ENCODE data around the gene CXCL9.
"Not testable (repeated sequence)": the region's sequence is repeated elsewhere in the genome, so short reads cannot be mapped to it uniquely, and the experiment has no call there.

Gene CXCL9

GRCh38 chr4:76007089-76007862, at the start of gene CXCL9:
CXCL9 (minus strand) TSS chr4:76007509; CDS start chr4:76007449, 60 bp downstream.
- Histone ChIP-seq H3K36me3 (ENCODE audit: insufficient read depth, insufficient read length, low read length) (no peaks in the 10 kb centered on the region), H3K9me3 (ENCODE audit: insufficient read depth, low read length) (no peaks in the 10 kb centered on the region), H3K4me1 (ENCODE audit: insufficient read depth, insufficient read length) (peaks cover 3% of the 10 kb centered on the region), H3K4me3 (ENCODE audit: insufficient read length, low read depth) (no peak within 1 kb of the TSS), H3K27me3 (ENCODE audit: insufficient read depth, insufficient read length) (no peaks in the 10 kb centered on the region), H3K9ac (ENCODE audit: insufficient read length, low read depth) (no peak within 1 kb of the TSS)
- TF ChIP-seq YY1 (IDR thresholded peaks at IDR 0.05; ENCODE audit: insufficient read depth, insufficient read length): no peak
- TF ChIP-seq SUZ12 (IDR thresholded peaks at IDR 0.05; ENCODE audit: extremely low read depth, insufficient read depth, insufficient read length): no peak
- no peak for TF ChIP-seq ZNF274 (IDR thresholded peaks at IDR 0.05; ENCODE audit: low read depth, low read length)
- no peak for DNase-seq (ENCODE audit: low read depth, low spot score)

- no peaks in the 10 kb centered on the region for H3K9me3 ChIP-seq (ENCODE audit: insufficient read depth, low read length)
- no peaks in the 10 kb centered on the region for H3K4me1 ChIP-seq (ENCODE audit: insufficient read depth, insufficient read length)
- H3K4me3 ChIP-seq (ENCODE audit: insufficient read length, low read depth): no peak overlapping the region
- H3K36me3 ChIP-seq (ENCODE audit: insufficient read depth, insufficient read length, low read length): no peaks in the 10 kb centered on the region
- DNase-seq (ENCODE audit: low read depth, low spot score): no peak
- no peak for TF ChIP-seq YY1 (IDR thresholded peaks at IDR 0.05; ENCODE audit: insufficient read depth, insufficient read length)
- no peak for TF ChIP-seq ZNF274 (IDR thresholded peaks at IDR 0.05; ENCODE audit: low read depth, low read length)
- TF ChIP-seq SUZ12 (IDR thresholded peaks at IDR 0.05; ENCODE audit: extremely low read depth, insufficient read depth, insufficient read length): no peak
- no peak overlapping the region for H3K9ac ChIP-seq (ENCODE audit: insufficient read length, low read depth)
- H3K27me3 ChIP-seq (ENCODE audit: insufficient read depth, insufficient read length): no peaks in the 10 kb centered on the region
These were observed 48.1 kb upstream of the CXCL9 start for GRCh38 chr4:76055421-76055820.

GRCh38 chr4:76055016-76055415, 47.7 kb upstream of the CXCL9 start:
- Histone ChIP-seq H3K9ac (ENCODE audit: insufficient read length, low read depth) (no peak overlapping the region), H3K4me3 (ENCODE audit: insufficient read length, low read depth) (no peak overlapping the region), H3K36me3 (ENCODE audit: insufficient read depth, insufficient read length, low read length) (no peaks in the 10 kb centered on the region), H3K9me3 (ENCODE audit: insufficient read depth, low read length) (no peaks in the 10 kb centered on the region), H3K27me3 (ENCODE audit: insufficient read depth, insufficient read length) (no peaks in the 10 kb centered on the region), H3K4me1 (ENCODE audit: insufficient read depth, insufficient read length) (no peaks in the 10 kb centered on the region)
- TF ChIP-seq SUZ12 (IDR thresholded peaks at IDR 0.05; ENCODE audit: extremely low read depth, insufficient read depth, insufficient read length): no peak
- no peak for TF ChIP-seq ZNF274 (IDR thresholded peaks at IDR 0.05; ENCODE audit: low read depth, low read length)
- TF ChIP-seq YY1 (IDR thresholded peaks at IDR 0.05; ENCODE audit: insufficient read depth, insufficient read length): no peak
- no peak for DNase-seq (ENCODE audit: low read depth, low spot score)

- H3K36me3 ChIP-seq (ENCODE audit: insufficient read depth, insufficient read length, low read length): no peaks in the 10 kb centered on the region
- no peak for DNase-seq (ENCODE audit: low read depth, low spot score)
- no peak overlapping the region for H3K4me3 ChIP-seq (ENCODE audit: insufficient read length, low read depth)
- H3K27me3 ChIP-seq (ENCODE audit: insufficient read depth, insufficient read length): no peaks in the 10 kb centered on the region
- no peaks in the 10 kb centered on the region for H3K4me1 ChIP-seq (ENCODE audit: insufficient read depth, insufficient read length)
- no peak for TF ChIP-seq YY1 (IDR thresholded peaks at IDR 0.05; ENCODE audit: insufficient read depth, insufficient read length)
- TF ChIP-seq SUZ12 (IDR thresholded peaks at IDR 0.05; ENCODE audit: extremely low read depth, insufficient read depth, insufficient read length): no peak
- TF ChIP-seq ZNF274 (IDR thresholded peaks at IDR 0.05; ENCODE audit: low read depth, low read length): no peak
- no peak overlapping the region for H3K9ac ChIP-seq (ENCODE audit: insufficient read length, low read depth)
- no peaks in the 10 kb centered on the region for H3K9me3 ChIP-seq (ENCODE audit: insufficient read depth, low read length)
These were observed 46.4 kb upstream of the CXCL9 start for GRCh38 chr4:76053730-76054129.

- not testable (repeated sequence) for DNase-seq (ENCODE audit: low read depth, low spot score); H3K4me3 ChIP-seq (ENCODE audit: insufficient read length, low read depth); H3K4me1 ChIP-seq (ENCODE audit: insufficient read depth, insufficient read length); H3K27me3 ChIP-seq (ENCODE audit: insufficient read depth, insufficient read length); H3K36me3 ChIP-seq (ENCODE audit: insufficient read depth, insufficient read length, low read length); H3K9ac ChIP-seq (ENCODE audit: insufficient read length, low read depth); H3K9me3 ChIP-seq (ENCODE audit: insufficient read depth, low read length)
These were observed 43.3 kb upstream of the CXCL9 start for GRCh38 chr4:76050560-76051050.

DNA sequence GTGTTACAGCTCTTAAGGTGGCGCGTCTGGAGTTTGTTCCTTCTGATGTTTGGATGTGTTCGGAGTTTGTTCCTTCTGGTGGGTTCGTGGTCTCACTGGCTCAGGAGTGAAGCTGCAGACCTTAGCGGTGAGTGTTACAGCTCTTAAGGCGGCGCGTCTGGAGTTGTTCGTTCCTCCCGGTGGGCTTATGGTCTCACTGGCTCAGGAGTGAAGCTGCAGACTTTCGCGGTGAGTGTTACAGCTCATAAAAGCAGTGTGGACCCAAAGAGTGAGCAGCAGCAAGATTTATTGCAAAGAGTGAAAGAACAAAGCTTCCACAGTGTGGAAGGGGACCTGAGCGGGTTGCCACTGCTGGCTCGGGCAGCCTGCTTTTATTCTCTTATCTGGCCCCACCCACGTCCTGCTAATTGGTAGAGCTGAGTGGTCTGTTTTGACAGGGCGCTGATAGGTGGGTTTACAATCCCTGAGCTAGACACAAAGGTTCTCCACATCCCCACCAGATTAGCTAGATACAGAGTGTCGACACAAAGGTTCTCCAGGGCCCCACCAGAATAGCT, 42.6 kb upstream of the CXCL9 start:
- H3K9me3 ChIP-seq (ENCODE audit: insufficient read depth, low read length); H3K4me1 ChIP-seq (ENCODE audit: insufficient read depth, insufficient read length); H3K9ac ChIP-seq (ENCODE audit: insufficient read length, low read depth); H3K4me3 ChIP-seq (ENCODE audit: insufficient read length, low read depth); H3K36me3 ChIP-seq (ENCODE audit: insufficient read depth, insufficient read length, low read length); DNase-seq (ENCODE audit: low read depth, low spot score); H3K27me3 ChIP-seq (ENCODE audit: insufficient read depth, insufficient read length): not testable (repeated sequence)

- not testable (repeated sequence) for H3K9me3 ChIP-seq (ENCODE audit: insufficient read depth, low read length); H3K9ac ChIP-seq (ENCODE audit: insufficient read length, low read depth); H3K36me3 ChIP-seq (ENCODE audit: insufficient read depth, insufficient read length, low read length); H3K4me3 ChIP-seq (ENCODE audit: insufficient read length, low read depth); H3K27me3 ChIP-seq (ENCODE audit: insufficient read depth, insufficient read length); H3K4me1 ChIP-seq (ENCODE audit: insufficient read depth, insufficient read length); DNase-seq (ENCODE audit: low read depth, low spot score)
These were observed 37.4 kb upstream of the CXCL9 start for GRCh38 chr4:76044686-76045085.

GRCh38 chr4:76043306-76043705, 36.0 kb upstream of the CXCL9 start:
- not testable (repeated sequence) for H3K9ac ChIP-seq (ENCODE audit: insufficient read length, low read depth); H3K9me3 ChIP-seq (ENCODE audit: insufficient read depth, low read length); H3K27me3 ChIP-seq (ENCODE audit: insufficient read depth, insufficient read length); H3K4me1 ChIP-seq (ENCODE audit: insufficient read depth, insufficient read length); H3K4me3 ChIP-seq (ENCODE audit: insufficient read length, low read depth); DNase-seq (ENCODE audit: low read depth, low spot score); H3K36me3 ChIP-seq (ENCODE audit: insufficient read depth, insufficient read length, low read length)

- not testable (repeated sequence) for DNase-seq (ENCODE audit: low read depth, low spot score); H3K4me1 ChIP-seq (ENCODE audit: insufficient read depth, insufficient read length); H3K9me3 ChIP-seq (ENCODE audit: insufficient read depth, low read length); H3K9ac ChIP-seq (ENCODE audit: insufficient read length, low read depth); H3K27me3 ChIP-seq (ENCODE audit: insufficient read depth, insufficient read length); H3K36me3 ChIP-seq (ENCODE audit: insufficient read depth, insufficient read length, low read length); H3K4me3 ChIP-seq (ENCODE audit: insufficient read length, low read depth)
These were observed 35.1 kb upstream of the CXCL9 start for GRCh38 chr4:76042241-76042998.

Measured in NT2/D1 (cell line).